HG02884 (cell line): ENCODE data around the gene SMTN.
A peak's percentile ranks its signal among the peaks of the same experiment; 100 is the strongest.
"Not testable (repeated sequence)": the region's sequence is repeated elsewhere in the genome, so short reads cannot be mapped to it uniquely, and the experiment has no call there.

Experiments
- ATAC-seq: cut with Tn5 transposase; IDR thresholded peaks from one replicate; pipeline ENCODE4 v1.9.1; 2021; ENCODE audit warnings: mild to moderate bottlenecking, moderate library complexity; ENCODE audit not compliant: unreplicated experiment

Gene SMTN

DNA sequence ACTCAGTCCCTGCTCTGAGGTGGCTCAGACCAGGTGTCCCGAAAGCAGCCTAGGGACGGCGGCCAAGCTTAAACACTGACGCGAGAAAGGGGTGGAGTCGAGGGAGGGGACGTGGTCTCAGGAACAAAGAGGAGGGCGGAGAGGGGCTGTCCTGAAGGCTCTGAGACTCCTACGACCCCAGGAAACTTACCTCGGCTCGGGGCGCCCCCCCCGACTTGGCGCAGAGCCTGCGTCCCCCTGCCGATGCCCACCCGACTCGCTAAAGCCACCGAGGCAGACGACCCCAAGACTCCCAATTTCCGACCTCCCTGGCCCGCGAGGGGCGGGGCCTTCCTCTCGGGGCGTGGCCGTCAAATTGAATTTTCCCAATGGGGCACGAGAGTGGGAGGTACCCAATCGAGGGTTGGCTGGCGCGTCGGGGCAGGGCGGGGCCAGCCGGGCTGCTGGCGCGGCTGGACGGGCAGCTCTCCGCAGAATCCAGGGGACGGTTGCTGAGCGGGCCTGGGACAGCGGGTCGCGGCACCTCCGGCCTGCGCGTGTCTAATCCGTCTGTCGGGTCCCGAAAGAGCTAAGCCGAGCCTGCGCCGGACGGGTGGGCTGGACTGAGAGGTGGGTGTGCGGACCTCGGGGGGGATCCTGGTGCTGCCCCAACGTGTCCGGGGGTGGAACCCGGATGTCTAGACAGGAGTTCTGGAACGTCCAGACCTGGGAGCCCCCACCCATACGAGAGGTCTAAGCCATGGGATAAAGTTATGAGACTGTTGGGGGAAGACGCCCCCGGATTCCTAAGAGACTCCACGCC is at the start of gene SMTN:
Gene SMTN (plus strand): TSS at position 471 of the 802 bp plus-strand sequence. CDS start 1,941 bp downstream, outside the sequence.
- peak; percentile 48 for ATAC-seq

- no peak for ATAC-seq
Measured at GRCh38 chr22:31036671-31037550, 44.2 kb upstream of the SMTN start.

- no peak for ATAC-seq
Measured at GRCh38 chr22:31038686-31039085, 42.4 kb upstream of the SMTN start.

DNA sequence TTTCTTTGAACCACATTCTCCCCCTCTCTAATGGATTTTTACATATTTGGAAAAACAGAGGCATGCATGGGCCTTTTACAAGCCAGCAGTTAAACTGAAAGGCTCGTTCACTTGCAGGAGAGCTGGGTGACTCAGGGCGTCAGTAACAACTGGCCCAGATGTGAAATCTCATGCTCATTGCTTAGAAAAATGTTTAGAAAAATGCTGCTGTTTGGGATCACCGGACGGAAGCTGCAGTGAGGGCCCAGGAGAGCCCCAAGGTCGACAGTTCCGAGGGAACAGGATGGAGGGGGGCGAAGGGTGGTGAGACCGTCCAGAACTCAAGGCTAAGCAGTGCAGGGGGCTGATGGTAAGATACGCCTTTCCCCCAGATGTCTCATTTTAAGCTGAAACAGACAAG is 41.7 kb upstream of the SMTN start:
- no peak for ATAC-seq

DNA sequence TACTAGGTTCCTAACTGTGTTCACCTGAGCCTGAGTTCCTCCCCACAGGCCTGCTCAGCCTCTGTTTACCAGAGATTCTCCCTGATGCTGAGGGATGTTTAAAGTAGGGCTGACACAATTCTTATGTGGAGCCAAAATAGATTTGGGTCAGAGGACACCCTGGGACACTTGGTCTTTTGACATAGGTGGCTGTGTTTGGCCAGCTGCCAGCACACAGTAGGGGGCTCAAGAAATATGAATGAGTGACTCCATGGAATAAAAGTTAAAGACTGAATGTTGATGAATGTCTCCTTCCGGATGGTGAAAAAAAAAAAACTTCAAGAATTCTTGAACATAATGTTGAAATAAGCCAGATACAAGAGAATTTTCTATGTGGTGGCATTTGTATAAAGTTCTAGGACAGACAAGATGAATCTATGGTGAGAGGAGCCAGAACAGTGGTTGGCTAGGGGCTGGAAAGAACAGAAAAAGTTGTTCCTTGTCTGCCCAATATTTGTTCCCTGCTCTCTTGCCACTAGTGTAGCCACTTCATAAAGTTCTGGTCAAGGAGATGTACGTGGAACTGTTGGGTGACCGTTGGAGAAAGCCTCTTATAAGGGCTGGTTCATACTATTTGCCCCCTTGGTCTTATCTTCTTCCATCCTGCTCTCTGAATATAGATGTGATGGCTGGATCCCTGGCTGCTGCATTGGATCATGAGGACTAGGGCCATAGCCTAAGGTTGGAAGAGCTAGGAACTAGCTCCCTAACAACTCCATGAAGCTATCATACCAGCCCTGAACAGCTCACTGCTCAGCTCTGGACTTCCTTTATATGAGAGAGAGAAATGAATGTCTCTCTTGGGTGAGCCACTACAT is 40.3 kb upstream of the SMTN start:
- ATAC-seq: no peak

DNA sequence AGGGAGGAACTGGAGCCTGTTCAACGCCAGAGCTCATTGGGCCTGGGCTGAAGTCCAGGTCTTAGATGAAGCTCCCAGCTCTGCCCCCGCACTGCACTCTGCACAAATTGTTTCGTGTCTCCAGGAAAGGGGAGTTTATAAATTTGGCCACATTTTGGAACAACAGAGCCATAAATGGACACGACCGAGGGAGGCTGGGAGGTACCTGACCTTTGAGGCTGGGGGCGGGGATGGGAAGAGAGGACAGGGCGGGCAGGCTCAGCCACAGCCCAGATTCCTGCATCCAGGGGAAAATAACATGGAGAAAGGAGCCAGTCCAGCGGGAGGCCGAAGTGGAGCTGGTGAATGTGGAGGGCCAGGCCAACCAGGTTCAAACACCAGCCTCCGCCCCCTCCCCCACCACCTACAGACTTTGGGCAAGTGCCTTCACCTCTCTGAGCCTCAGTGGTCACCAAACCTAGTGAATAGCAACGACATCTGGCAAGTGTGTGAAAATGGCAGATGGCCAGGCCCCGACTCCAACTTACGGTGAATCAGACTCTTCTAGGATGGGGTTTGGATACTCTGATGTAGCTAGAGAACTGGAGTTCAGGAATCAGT is 36.8 kb upstream of the SMTN start:
- ATAC-seq: no peak

- ATAC-seq: no peak
Measured at GRCh38 chr22:31045900-31046538, 35.1 kb upstream of the SMTN start.

GRCh38 chr22:31046539-31047226 is 34.4 kb upstream of the SMTN start:
- no peak for ATAC-seq

- ATAC-seq: no peak
Measured at GRCh38 chr22:31048570-31048969, 32.5 kb upstream of the SMTN start.

DNA sequence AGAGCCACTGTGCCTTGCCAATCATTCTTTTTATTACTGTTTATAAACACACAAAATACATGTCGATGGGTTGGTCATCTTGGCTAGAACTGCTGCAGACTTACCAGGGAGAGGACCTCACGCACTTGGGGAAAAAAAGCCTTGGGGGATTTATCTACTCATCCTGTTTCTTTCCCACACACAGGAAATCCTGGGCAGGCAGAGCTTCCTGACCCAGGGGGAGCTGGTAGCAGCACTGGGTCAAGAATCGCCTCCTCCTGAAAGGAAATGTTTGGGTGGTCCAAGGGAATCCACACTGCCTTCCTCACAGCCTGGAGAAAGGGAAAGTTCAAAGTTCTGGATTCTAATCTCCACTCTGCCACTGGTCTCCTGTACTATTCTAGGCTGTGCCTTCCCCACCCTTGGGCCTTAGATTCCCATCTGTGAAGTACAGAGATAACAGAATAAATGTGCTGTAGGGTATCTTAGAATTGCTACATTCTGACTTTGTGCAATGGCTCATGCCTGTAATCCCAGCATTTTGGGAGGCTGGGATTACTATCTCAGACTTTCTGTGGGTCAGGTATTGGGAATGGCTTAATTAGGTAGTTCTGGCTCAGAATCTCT is 31.2 kb upstream of the SMTN start:
- no peak for ATAC-seq

- ATAC-seq: no peak
Measured at GRCh38 chr22:31055117-31055634, 25.9 kb upstream of the SMTN start.

DNA sequence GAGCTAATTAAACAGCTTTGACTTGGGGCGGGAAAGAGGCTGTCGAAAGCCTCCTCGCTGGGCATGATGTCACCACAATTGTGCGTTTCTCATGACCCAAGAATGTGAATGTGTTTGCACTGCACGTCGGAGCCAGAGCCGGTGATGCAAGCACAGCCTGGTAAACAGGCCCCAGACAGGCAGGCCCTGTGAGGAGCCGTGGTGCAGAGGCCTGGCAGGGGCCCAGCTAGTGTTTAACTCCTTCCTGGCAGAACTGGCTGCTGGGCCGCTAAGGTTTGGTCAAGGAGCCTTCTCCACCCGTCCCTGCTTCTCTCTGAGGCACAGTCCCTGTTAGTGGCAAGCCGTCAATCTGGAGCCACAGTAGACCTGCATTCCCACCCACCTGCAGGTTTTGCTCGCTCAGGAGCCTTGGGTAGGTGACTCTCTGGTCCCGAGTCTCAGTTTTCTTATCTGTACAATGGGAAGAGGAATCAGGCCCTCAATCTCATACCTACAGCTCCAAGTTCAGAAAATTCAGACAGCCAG is 25.4 kb upstream of the SMTN start:
- ATAC-seq: no peak

DNA sequence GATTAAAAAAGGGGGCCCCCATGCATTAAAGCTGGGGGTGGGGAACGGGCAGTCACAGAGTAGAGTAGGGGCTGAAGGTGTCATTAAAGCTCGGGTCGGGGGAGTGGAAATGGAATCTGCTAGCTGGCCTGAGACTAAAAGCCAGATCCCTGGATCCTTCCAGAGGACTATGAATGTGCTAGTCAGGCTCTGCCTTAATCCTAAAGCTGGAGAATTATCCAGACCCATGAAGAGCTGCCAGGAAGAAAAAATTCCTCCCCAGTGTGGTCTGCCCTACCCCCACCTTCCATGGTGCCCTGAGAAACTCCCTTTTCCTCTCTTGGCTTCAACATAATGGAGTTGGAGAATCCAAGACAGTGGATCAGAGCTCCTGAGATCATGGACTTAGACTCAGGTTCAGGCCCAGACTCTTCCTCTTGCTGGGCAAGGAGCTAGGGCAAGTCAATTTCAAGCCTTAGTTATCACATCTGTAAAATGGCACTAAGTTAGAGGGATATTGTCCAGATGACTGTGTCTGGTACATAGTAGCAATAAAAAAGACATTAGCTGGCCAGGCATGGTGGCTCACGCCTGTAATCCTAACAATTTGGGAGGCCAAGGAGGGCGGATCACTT is 24.0 kb upstream of the SMTN start:
- ATAC-seq: no peak

GRCh38 chr22:31059663-31060062 is 21.5 kb upstream of the SMTN start:
- not testable (repeated sequence) for ATAC-seq

DNA sequence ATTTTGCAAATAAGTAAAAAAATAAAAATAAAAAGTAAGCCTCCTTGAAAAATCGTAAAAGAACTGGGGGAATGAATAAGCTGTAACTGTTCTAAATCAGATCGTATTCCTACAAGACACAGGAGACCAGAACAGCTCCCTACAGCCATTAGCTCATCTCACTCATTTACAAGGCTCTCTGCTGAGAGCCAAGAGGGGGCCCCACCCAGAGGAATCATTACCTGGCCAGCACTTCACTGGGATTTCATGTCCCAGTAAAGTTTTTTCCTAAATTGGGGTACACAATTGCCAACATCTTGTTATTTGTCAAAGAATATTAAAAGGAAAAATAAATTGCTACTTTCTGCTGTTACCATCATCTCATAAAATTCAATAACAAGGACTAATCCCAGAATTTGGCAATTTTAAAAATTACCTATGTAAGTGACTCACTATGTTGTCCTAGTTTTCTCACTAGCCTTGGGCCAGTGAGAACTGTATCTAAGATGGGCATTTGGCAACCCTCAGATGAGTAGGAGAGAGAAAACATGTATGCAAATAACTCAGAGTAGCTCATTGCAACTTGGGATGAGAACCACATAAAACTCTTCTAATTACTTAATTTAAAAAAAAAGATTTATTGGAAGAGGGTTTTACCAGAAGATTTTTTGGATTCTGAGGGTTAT is 18.4 kb upstream of the SMTN start:
- no peak for ATAC-seq

DNA sequence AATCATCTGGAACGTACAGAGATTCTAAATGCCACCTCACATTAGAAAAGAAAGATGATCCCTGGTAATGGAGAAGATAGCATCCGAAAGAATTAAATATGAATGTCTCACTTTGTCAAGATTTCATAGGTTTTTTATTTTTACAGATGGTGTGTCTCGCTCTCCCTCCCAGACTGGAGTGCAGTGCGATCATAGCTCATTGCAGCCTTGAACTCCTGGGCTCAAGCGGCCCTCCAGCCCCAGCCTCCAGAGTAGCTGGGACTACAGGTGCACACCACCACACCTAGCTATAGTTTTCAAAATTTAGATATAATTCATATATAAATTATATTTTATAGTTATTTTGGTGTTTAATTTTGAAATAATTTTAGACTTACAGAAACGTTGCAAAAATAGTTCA is 16.7 kb upstream of the SMTN start:
- no peak for ATAC-seq

DNA sequence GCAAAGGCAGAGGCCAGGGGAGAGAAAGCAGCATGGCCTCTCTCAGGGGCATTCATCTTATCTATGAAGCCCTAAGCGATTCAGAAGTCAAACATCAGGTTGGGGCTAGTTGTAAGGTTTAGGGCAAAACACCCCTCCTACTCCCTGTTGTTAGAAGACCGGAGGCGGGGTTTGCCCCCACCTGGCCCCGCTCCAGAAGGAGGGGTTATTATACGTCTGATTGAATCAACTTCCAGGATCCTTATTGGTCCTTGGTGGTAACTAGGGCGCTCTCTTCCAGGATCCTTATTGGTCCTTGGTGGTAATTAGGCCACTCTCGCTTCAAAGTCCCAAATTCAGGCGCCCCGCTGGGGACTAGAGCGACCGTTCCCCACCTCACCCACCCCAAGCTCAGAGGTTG is 12.1 kb upstream of the SMTN start:
- ATAC-seq: no peak
